GM12875 (cell line): ENCODE data around the gene NCK2.

Experiments used
- H3K4me3 ChIP-seq: one replicate; pipeline ENCODE4 v1.5.1; 2011; ENCODE audit warnings: low read depth, low read length, control low read depth
- TF ChIP-seq, protein P1 (sequence below): IDR thresholded peaks from 2 replicates; pipeline ENCODE4 v1.5.1; 2011; ENCODE audit warnings: low read depth, mild to moderate bottlenecking, control low read depth, inconsistent platforms, low read length, moderate library complexity, borderline replicate concordance; ENCODE audit not compliant: insufficient read depth

The NCK2 gene

DNA sequence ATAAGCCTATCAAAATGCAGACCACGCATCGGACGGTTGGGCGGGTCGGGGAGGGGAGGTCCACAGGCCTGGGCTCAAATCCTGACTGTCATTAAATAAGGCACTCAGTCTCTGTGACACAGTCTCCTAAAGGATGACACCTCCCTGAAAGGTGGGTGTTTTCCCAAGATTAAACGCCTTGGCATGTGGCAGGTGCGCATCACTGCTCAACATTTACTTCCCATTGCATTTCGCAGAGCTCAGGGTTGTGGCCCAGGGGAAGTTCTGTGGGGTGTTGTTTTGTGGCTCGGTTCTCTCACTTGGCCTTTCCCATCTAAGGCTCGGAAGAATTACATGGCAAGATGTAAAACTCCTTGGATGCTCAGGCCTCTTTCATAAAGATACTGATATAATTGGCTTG, 107.4 kb downstream of the NCK2 start:
- no peak overlapping the region for H3K4me3 ChIP-seq
- TF ChIP-seq, protein P1, sequence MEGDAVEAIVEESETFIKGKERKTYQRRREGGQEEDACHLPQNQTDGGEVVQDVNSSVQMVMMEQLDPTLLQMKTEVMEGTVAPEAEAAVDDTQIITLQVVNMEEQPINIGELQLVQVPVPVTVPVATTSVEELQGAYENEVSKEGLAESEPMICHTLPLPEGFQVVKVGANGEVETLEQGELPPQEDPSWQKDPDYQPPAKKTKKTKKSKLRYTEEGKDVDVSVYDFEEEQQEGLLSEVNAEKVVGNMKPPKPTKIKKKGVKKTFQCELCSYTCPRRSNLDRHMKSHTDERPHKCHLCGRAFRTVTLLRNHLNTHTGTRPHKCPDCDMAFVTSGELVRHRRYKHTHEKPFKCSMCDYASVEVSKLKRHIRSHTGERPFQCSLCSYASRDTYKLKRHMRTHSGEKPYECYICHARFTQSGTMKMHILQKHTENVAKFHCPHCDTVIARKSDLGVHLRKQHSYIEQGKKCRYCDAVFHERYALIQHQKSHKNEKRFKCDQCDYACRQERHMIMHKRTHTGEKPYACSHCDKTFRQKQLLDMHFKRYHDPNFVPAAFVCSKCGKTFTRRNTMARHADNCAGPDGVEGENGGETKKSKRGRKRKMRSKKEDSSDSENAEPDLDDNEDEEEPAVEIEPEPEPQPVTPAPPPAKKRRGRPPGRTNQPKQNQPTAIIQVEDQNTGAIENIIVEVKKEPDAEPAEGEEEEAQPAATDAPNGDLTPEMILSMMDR = no peak

DNA sequence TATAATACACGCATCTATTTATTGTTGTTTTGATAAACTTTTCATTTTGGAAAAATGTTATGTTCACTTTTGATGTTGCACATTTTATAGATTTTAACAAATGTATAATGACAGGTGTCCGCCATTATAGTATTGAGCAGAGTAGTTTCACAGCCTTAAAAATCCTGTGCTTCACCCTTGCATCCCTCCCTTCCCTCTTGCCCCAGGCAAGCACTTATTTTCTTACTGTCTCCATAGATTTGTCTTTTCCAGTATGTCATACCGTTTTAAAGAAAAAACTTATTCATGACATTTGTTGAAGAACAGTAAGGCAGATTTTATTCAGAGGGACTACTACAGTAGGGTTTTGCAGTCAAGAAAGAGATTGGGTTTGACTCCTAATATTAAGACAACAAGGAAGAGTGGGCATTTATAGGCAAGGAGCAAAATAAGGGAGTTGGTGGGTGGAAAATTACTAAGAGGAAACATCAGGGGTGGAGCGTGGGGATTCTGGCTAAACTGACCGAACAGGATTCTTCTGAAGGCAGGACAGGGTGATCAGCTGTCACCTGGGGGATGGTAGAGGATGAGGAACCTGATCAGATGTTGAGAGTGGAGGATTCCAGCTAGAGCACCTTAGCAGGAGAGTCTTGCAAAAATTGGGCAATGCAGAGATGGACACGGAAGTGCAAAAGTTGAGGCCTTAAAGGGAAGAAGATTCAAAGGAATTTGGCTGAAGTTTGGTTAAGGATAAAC, 108.8 kb downstream of the NCK2 start:
- H3K4me3 ChIP-seq = no peak overlapping the region
- TF ChIP-seq, protein P1 = no peak

DNA sequence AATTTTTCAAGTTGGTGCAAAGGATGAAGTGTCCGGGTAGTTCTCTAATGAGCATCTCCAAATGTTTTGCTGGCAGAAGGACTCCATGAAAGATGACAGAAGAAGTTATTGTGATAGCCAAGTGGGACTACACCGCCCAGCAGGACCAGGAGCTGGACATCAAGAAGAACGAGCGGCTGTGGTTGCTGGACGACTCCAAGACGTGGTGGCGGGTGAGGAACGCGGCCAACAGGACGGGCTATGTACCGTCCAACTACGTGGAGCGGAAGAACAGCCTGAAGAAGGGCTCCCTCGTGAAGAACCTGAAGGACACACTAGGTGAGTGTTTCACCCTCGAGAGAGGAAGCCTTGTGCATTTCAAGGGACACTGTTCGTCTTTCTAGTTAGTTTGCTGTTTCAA, 110.3 kb downstream of the NCK2 start:
- no peak overlapping the region for H3K4me3 ChIP-seq
- TF ChIP-seq, protein P1 = no peak

DNA sequence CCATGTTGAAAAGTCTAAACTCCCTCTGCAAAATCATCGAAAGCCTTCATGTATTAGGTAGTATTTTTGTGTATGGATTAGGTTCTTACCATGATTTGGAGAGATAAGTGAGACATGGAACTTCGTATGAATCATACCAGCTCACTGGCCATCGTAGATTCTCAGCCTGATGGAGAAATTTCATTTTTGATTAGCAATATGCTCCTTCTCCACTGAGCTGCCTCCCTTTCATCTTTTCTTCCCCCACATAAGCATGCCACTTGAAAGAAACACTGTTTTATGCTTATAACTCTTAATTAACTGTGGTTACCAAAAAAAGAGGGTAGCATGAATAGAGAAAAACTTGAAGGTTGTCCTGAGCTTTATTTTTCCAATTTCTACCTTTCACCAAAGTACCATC, 111.9 kb downstream of the NCK2 start:
- TF ChIP-seq, protein P1 = no peak
- no peak overlapping the region for H3K4me3 ChIP-seq

DNA sequence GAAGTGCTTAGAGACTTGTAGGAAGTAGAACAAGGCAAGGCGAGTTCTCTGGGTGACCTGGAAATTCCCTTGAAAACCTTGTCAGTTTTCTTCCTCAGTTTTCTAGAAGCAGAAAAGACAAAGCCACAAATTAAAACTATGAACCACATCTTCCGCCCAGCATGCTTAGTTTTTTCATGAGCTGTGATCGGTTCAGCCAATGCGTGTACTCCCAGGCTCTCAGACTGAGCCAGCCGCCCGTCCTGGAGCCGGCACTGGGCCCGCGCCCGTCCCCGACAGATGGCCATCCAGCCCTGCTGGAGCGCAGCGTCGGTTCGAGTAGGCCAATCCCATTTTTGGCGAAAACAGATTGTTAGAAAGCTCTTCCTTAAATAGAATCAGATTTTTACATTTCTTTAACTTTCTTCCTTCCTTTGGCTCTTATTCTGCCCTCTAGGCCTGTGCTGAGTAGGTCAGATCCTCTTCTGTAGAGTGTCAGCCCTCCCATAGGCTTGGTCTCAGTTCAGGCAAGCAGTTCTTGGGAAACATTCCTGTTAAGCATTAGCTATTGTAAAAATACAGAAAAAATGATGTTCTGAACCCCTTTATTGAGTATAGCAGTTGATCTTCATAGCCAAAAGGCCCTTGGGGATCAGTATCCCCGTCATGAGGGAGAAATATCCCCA, 112.5 kb downstream of the NCK2 start:
- TF ChIP-seq, protein P1 = no peak
- no peak overlapping the region for H3K4me3 ChIP-seq

DNA sequence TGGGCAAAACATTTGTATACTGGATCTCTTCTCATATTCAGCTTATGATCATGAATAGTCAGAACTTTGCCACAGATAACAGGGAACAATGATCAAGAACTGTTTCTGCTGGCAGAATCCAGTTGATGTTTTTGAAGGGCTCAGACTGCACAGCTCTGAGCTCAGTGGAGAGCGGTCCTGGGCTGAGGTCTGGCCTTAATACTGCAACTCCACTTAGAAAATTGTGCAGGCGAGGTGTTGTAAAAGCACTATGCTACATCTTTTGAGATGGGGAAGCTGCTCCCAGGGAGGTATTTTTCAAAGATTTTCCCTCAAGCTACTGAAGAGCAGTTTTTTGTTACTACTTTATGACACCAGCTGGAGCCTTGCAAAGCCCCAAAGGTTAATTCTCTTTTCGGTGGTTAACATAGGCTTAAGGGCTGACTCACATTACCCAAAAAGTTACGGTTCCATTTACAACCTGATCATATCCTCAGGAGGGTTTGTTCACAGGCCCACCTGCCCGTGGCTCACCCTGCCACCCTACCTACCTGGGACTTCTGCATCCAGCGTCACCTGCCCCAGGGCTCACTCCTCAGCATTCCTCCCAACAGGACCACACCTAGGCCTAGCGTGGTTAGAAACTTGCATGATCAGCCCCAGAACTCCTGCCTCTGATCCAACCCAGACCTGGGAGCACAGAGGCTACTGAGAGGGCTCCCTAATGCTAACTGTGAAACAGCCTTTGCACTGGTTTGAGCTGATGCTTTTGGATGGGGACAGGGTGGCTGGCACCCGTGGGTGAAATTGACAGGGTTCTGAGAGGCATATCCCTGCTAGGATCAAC, 114.4 kb downstream of the NCK2 start:
- no peak overlapping the region for H3K4me3 ChIP-seq
- TF ChIP-seq, protein P1 = no peak

DNA sequence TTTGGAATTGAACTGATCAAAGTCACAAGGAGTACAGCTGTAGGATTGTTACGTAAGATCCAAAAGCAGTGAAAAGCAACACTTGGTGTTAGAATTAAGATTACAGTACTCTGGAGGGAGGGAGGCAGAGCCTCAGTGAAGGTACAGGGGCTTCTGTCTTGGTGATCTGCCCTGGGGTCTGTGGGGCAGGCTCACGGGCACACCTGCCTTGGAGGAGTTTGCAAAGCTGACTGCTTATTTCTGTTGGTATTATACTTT, 114.9 kb downstream of the NCK2 start:
- H3K4me3 ChIP-seq = no peak overlapping the region
- TF ChIP-seq, protein P1 = no peak
